GM19099 (cell line): ENCODE measurements around the gene SPI1.

Experiments
- POLR2A ChIP-seq: IDR thresholded peaks from 3 replicates; pipeline ENCODE4 v1.6.1; 2011; ENCODE audit warnings: low read depth; ENCODE audit not compliant: insufficient read length; ENCODE audit errors: extremely low read depth

Gene SPI1

GRCh38 chr11:47359162-47359561, 19.2 kb downstream of the SPI1 start:
- no peak for TF ChIP-seq POLR2A

GRCh38 chr11:47358731-47359051, 19.7 kb downstream of the SPI1 start:
- TF ChIP-seq POLR2A, result no peak

GRCh38 chr11:47357985-47358730, 20.2 kb downstream of the SPI1 start:
- no peak for TF ChIP-seq POLR2A

- TF ChIP-seq POLR2A, result no peak
These were observed 21.4 kb downstream of the SPI1 start for GRCh38 chr11:47356998-47357329.

- TF ChIP-seq POLR2A, result no peak
These were observed 22.0 kb downstream of the SPI1 start for GRCh38 chr11:47356129-47356997.

- TF ChIP-seq POLR2A, result no peak
These were observed 22.8 kb downstream of the SPI1 start for GRCh38 chr11:47355283-47356128.

- no peak for TF ChIP-seq POLR2A
These were observed 23.4 kb downstream of the SPI1 start for GRCh38 chr11:47354913-47355282.

- no peak for TF ChIP-seq POLR2A
These were observed 24.2 kb downstream of the SPI1 start for GRCh38 chr11:47353978-47354774.

- TF ChIP-seq POLR2A, result no peak
These were observed 25.8 kb downstream of the SPI1 start, which contains the start of gene MYBPC3 for GRCh38 chr11:47352556-47352955. Gene MYBPC3 (minus strand): TSS chr11:47352702. CDS start chr11:47352647, 55 bp downstream.

GRCh38 chr11:47351156-47352126, 26.9 kb downstream of the SPI1 start:
- TF ChIP-seq POLR2A, result no peak

GRCh38 chr11:47350315-47350714, 28.0 kb downstream of the SPI1 start:
- TF ChIP-seq POLR2A, result no peak

GRCh38 chr11:47349521-47350095, 28.7 kb downstream of the SPI1 start:
- no peak for TF ChIP-seq POLR2A

- no peak for TF ChIP-seq POLR2A
These were observed 29.5 kb downstream of the SPI1 start for GRCh38 chr11:47348859-47349258.

- TF ChIP-seq POLR2A, result no peak
These were observed 30.1 kb downstream of the SPI1 start for GRCh38 chr11:47348131-47348802.
